IMR-90 (cell line): ENCODE measurements around the gene NTF3. TPM values are rescaled to one million over a fixed set of nuclear protein-coding genes. Genes with fewer than 3 reads are reported as not detected.
A peak's percentile ranks its signal among the peaks of the same experiment; 100 is the strongest.

ENCODE experiments used
- ATAC-seq: fragments of 200-7000 bp; cut with Tn5 transposase; 2 replicates; pipeline ENCODE4 v1.9.1; 2020; ENCODE audit warnings: low read depth, mild to moderate bottlenecking, moderate library complexity
- BruUV-seq: library from RNA; stranded (reverse); fragments of 400-500 nt; replicated peaks from 2 replicates; lab custom pipeline; 2021; lab: Mats Ljungman, UMichigan
- CTCF ChIA-PET: fragments of 300-600 bp; formaldehyde crosslinking; extraction: SDS; loops from one replicate; lab custom pipeline; 2021; ENCODE audit warnings: antibody characterized with exemption; lab: Yijun Ruan, JAX
- POLR2A ChIA-PET: fragments of 300-600 bp; sonication (Branson Sonifier 250); formaldehyde crosslinking; loops from one replicate; lab custom pipeline; 2022; ENCODE audit warnings: antibody characterized with exemption; ENCODE audit not compliant: unreplicated experiment; lab: Charles Lee
- DNase-seq: peaks from one replicate; pipeline ENCODE4 v3.0.0; 2013
- H2AFZ ChIP-seq: replicated peaks from 2 replicates; pipeline ENCODE3; 2013; ENCODE audit warnings: low read length, mild to moderate bottlenecking; ENCODE audit not compliant: poor library complexity
- H2AK5ac ChIP-seq: 2 replicates; pipeline ENCODE4 v1.6.1; 2013; ENCODE audit warnings: low read depth, low read length, inconsistent platforms
- H2AK9ac ChIP-seq: replicated peaks from 2 replicates; pipeline ENCODE3; 2013; ENCODE audit warnings: mild to moderate bottlenecking, low read depth, low read length, moderate library complexity; ENCODE audit not compliant: poor library complexity
- H2BK120ac ChIP-seq: 2 replicates; pipeline ENCODE4 v1.6.1; 2013; ENCODE audit warnings: low read depth, low read length, inconsistent platforms
- H2BK15ac ChIP-seq: 3 replicates; pipeline ENCODE4 v1.6.1; 2013; ENCODE audit warnings: low read depth, low read length, inconsistent platforms
- H2BK20ac ChIP-seq: 2 replicates; pipeline ENCODE4 v1.6.1; 2013; ENCODE audit warnings: low read depth, mild to moderate bottlenecking, inconsistent platforms, low read length, moderate library complexity
- H2BK5ac ChIP-seq: 2 replicates; pipeline ENCODE4 v1.6.1; 2013; ENCODE audit warnings: mild to moderate bottlenecking, low read depth, low read length, inconsistent platforms; ENCODE audit not compliant: poor library complexity, severe bottlenecking
- H3K14ac ChIP-seq: replicated peaks from 2 replicates; pipeline ENCODE4 v1.6.1; 2013; ENCODE audit warnings: low read depth, low read length, inconsistent platforms
- H3K18ac ChIP-seq: 2 replicates; pipeline ENCODE4 v1.6.1; 2013; ENCODE audit warnings: low read depth, low read length, control low read depth
- H3K23ac ChIP-seq: 2 replicates; pipeline ENCODE4 v1.6.1; 2013; ENCODE audit warnings: low read depth, low read length, inconsistent platforms
- H3K27ac ChIP-seq: 2 replicates; pipeline ENCODE4 v1.5.1; 2013; ENCODE audit warnings: mild to moderate bottlenecking, control low read depth, low read length; ENCODE audit not compliant: insufficient read depth
- H3K27me3 ChIP-seq: 2 replicates; pipeline ENCODE4 v1.6.1; 2013; ENCODE audit warnings: low read length; ENCODE audit not compliant: control insufficient read depth, insufficient read depth
- H3K36me3 ChIP-seq: 2 replicates; pipeline ENCODE4 v1.6.1; 2013; ENCODE audit warnings: low read length, mixed read lengths; ENCODE audit not compliant: control insufficient read depth, insufficient read depth
- H3K4ac ChIP-seq: 2 replicates; pipeline ENCODE4 v1.6.1; 2013; ENCODE audit warnings: low read depth, low read length, inconsistent platforms
- H3K4me1 ChIP-seq: 2 replicates; pipeline ENCODE4 v1.6.1; 2013; ENCODE audit warnings: low read length, mixed read lengths; ENCODE audit not compliant: control insufficient read depth, insufficient read depth
- H3K4me2 ChIP-seq: 2 replicates; pipeline ENCODE4 v1.6.1; 2013; ENCODE audit warnings: low read depth, mild to moderate bottlenecking, control low read depth, low read length, moderate library complexity
- H3K4me3 ChIP-seq: 2 replicates; pipeline ENCODE4 v1.5.1; 2013; ENCODE audit warnings: low read depth, mild to moderate bottlenecking, control low read depth, low read length, moderate library complexity; ENCODE audit not compliant: insufficient read depth
- H3K56ac ChIP-seq: 2 replicates; pipeline ENCODE4 v1.6.1; 2013; ENCODE audit warnings: low read length, inconsistent platforms; ENCODE audit not compliant: insufficient read depth; ENCODE audit errors: extremely low read depth
- H3K79me1 ChIP-seq, 2 experiments: 2 replicates each; pipeline ENCODE4 v1.6.1; 2013; ENCODE audit warnings: low read length in 2 of 2, inconsistent platforms in 1 of 2, low read depth in 1 of 2
- H3K9ac ChIP-seq: 2 replicates; pipeline ENCODE4 v1.6.1; 2013; ENCODE audit warnings: low read depth, low read length, control low read depth
- H3K9me1 ChIP-seq: 2 replicates; pipeline ENCODE4 v1.6.1; 2013; ENCODE audit warnings: low read length, inconsistent platforms; ENCODE audit not compliant: insufficient read depth
- H3K9me3 ChIP-seq: 2 replicates; pipeline ENCODE4 v1.6.1; 2013; ENCODE audit warnings: low read length; ENCODE audit not compliant: control insufficient read depth, insufficient read depth
- H4K20me1 ChIP-seq: 2 replicates; pipeline ENCODE4 v1.6.1; 2013; ENCODE audit warnings: low read length, inconsistent platforms; ENCODE audit not compliant: insufficient read depth
- H4K5ac ChIP-seq: 2 replicates; pipeline ENCODE4 v1.6.1; 2013; ENCODE audit warnings: mild to moderate bottlenecking, low read depth, low read length, control low read depth
- H4K8ac ChIP-seq, 2 experiments: 2 replicates each; pipeline ENCODE4 v1.6.1; 2013; ENCODE audit warnings: low read depth in 2 of 2, low read length in 2 of 2, control low read depth in 1 of 2, inconsistent platforms in 1 of 2
- H4K91ac ChIP-seq: 2 replicates; pipeline ENCODE4 v1.6.1; 2013; ENCODE audit warnings: low read depth, low read length, inconsistent platforms; ENCODE audit not compliant: insufficient read depth
- BHLHE40 ChIP-seq: fragments of 150-350 bp; IDR thresholded peaks from 2 replicates; pipeline ENCODE4 v1.6.1; 2016; ENCODE audit warnings: mild to moderate bottlenecking, low read depth, low read length
- CEBPB ChIP-seq: IDR thresholded peaks from 2 replicates; pipeline ENCODE4 v1.6.1; 2012; ENCODE audit warnings: low read depth, low read length, improper control_type of control experiment
- CHD1 ChIP-seq: IDR thresholded peaks from 2 replicates; pipeline ENCODE4 v1.6.1; 2012; ENCODE audit warnings: low read depth, low read length, improper control_type of control experiment
- CTCF ChIP-seq: conservative IDR thresholded peaks from 2 replicates; pipeline ENCODE4 v1.5.1; 2012; ENCODE audit warnings: mild to moderate bottlenecking, low read depth, low read length, improper control_type of control experiment
- MXI1 ChIP-seq: IDR thresholded peaks from 2 replicates; pipeline ENCODE4 v1.6.1; 2012; ENCODE audit warnings: low read depth, mild to moderate bottlenecking, low read length, moderate library complexity, borderline replicate concordance
- NFE2L2 ChIP-seq: fragments of 150-350 bp; IDR thresholded peaks from 2 replicates; pipeline ENCODE4 v1.6.1; 2016; ENCODE audit warnings: low read depth, mild to moderate bottlenecking, low read length
- POLR2A ChIP-seq: IDR thresholded peaks from 2 replicates; pipeline ENCODE4 v1.6.1; 2012; ENCODE audit warnings: mild to moderate bottlenecking, low read depth, low read length
- RAD21 ChIP-seq: IDR thresholded peaks from 2 replicates; pipeline ENCODE4 v1.6.1; 2012; ENCODE audit warnings: low read length, improper control_type of control experiment
- RFX5 ChIP-seq: IDR thresholded peaks from 2 replicates; pipeline ENCODE4 v1.8.0; 2012; ENCODE audit warnings: low read depth, mild to moderate bottlenecking, low read length, moderate library complexity
- SMC3 ChIP-seq: fragments of 150-350 bp; IDR thresholded peaks from 2 replicates; pipeline ENCODE4 v1.6.1; 2016; ENCODE audit warnings: low read depth, mild to moderate bottlenecking, antibody characterized with exemption, low read length, moderate library complexity
- WGBS, 2 experiments: methylation state at CpG; one replicate each; pipeline versions ENCODE4 v1.1.5 to v1.1.7; 2013; ENCODE audit warnings: missing lambda C conversion rate in 2 of 2; ENCODE audit not compliant: insufficient read length in 1 of 2; ENCODE audit errors: extremely low coverage in 2 of 2; 5-methylcytosine and 5-hydroxymethylcytosine counted together
- dilution Hi-C: fragments of 300-500 bp; cut with HindIII; formaldehyde crosslinking; loops from one replicate; pipeline ENCODE4 v1.14.3; 2018; ENCODE audit warnings: low sequenced_read_pairs; ENCODE audit not compliant: unreplicated experiment
- in situ Hi-C: fragments of 300-500 bp; cut with MboI; formaldehyde crosslinking; loops from 3 replicates; pipeline ENCODE4 v1.14.3; 2019; ENCODE audit warnings: low sequenced_read_pairs, inconsistent platforms, mixed read lengths
- intact Hi-C: fragments of 100-400 bp; cut with micrococcal nuclease; formaldehyde crosslinking; loops from 2 replicates; pipeline ENCODE4 v1.10.0; 2022
- polyA plus RNA-seq, 3 experiments: library from polyadenylated mRNA; depleted of rRNA; stranded (reverse); fragments of >200 nt; gene quantifications; 2 replicates each; pipeline ENCODE4 v1.2.3, GENCODE V29; 2012; ENCODE audit warnings: low replicate concordance in 1 of 3
- total RNA-seq: library from RNA; depleted of rRNA; stranded (reverse); fragments of >200 nt; gene quantifications from 2 replicates; pipeline ENCODE4 v1.2.3, GENCODE V29; 2012
- TF ChIP-seq, protein P1 (sequence below): fragments of 150-350 bp; IDR thresholded peaks from 2 replicates; pipeline ENCODE4 v1.6.1; 2017; ENCODE audit warnings: mild to moderate bottlenecking, antibody characterized with exemption, low read length, low read depth

NTF3 gene
- total and polyA plus RNA-seq, 2 of the 4 experiments (the other 2 are of a cell fraction): 12.2 to 32.4 TPM

- no peaks in the 10 kb centered on the region for H3K9me1 ChIP-seq
- H2BK5ac ChIP-seq: no peak overlapping the region
- H4K8ac ChIP-seq: peak overlapping the region in 1 of 2 experiments; percentile 76; a peak in 1 of 4 replicates
- no peaks in the 10 kb centered on the region for H3K36me3 ChIP-seq
- BruUV-seq: no TSS peak
- intact Hi-C loops: loop anchor here (1.0 to 5.0 kb wide), 9 partner anchors 83 to 612 kb away; no protein-coding TSS in a partner anchor
- dilution Hi-C loops: no loop called here
- peak overlapping the region; percentile 10; the same call in 1 of the 2 replicates for H3K18ac ChIP-seq
- H3K4me3 ChIP-seq: no peak overlapping the region; the same call in 1 of the 2 replicates
- peak overlapping the region; percentile 76 for H3K4me2 ChIP-seq
- H2BK20ac ChIP-seq: peak overlapping the region; percentile 64
- peaks cover 9% of the 10 kb centered on the region for H3K4me1 ChIP-seq
- peak overlapping the region; percentile 34; the same call in 1 of the 2 replicates for H4K91ac ChIP-seq
- peak overlapping the region; percentile 76 for H2BK120ac ChIP-seq
- DNase-seq (peak; percentile 75), ATAC-seq (peak; percentile 18; the same call in 1 of the 2 replicates)
- H3K23ac ChIP-seq: peak overlapping the region; percentile 51; the same call in 1 of the 2 replicates
- H3K14ac ChIP-seq: peak overlapping the region; percentile 78; the same call in 1 of the 2 replicates
- peak overlapping the region; percentile 59; the same call in 1 of the 3 replicates for H2BK15ac ChIP-seq
- H3K79me1 ChIP-seq: peaks cover 0 to 14% of the 10 kb centered on the region in 2 experiments; a peak in 1 of 4 replicates
- H3K27me3 ChIP-seq: no peaks in the 10 kb centered on the region
- peak overlapping the region; percentile 49 for H2AK9ac ChIP-seq
- H2AK5ac ChIP-seq: peak overlapping the region; percentile 80; the same call in 1 of the 2 replicates
- H3K56ac ChIP-seq: no peak overlapping the region
- peaks cover 4% of the 10 kb centered on the region for H4K20me1 ChIP-seq
- POLR2A ChIA-PET: interaction anchor here (0.6 kb wide), 1 partner anchor 342 kb away, joined by 6 read pairs; no protein-coding TSS in a partner anchor
- CTCF ChIA-PET: interaction anchor here (0.6 to 2.6 kb wide), 20 partner anchors 8 to 560 kb away, joined by 3 to 13 read pairs (median 4); no protein-coding TSS in a partner anchor
- no peak for TF ChIP-seq CEBPB
- TF ChIP-seq BHLHE40: no peak
- TF ChIP-seq CHD1: 0 out of 2 replicates have a peak, but pooled peaks have one; percentile 56
- peak; percentile 90 for TF ChIP-seq SMC3
- no peak for TF ChIP-seq RFX5
- TF ChIP-seq, protein P1, sequence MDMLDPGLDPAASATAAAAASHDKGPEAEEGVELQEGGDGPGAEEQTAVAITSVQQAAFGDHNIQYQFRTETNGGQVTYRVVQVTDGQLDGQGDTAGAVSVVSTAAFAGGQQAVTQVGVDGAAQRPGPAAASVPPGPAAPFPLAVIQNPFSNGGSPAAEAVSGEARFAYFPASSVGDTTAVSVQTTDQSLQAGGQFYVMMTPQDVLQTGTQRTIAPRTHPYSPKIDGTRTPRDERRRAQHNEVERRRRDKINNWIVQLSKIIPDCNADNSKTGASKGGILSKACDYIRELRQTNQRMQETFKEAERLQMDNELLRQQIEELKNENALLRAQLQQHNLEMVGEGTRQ: no peak
- TF ChIP-seq MXI1: no peak
- peak; percentile 93 for TF ChIP-seq RAD21
- TF ChIP-seq NFE2L2: no peak
- peak; percentile 89 for TF ChIP-seq CTCF
- 0 out of 2 replicates have a peak, but pooled peaks have one; percentile 35 for TF ChIP-seq POLR2A
- H3K9ac ChIP-seq: peak overlapping the region; percentile 36
- peak overlapping the region; percentile 23 for H4K5ac ChIP-seq
- H3K27ac ChIP-seq: no peak overlapping the region
- in situ Hi-C loops: loop anchor here (5.0 to 10.0 kb wide), 3 partner anchors 226 to 369 kb away; no protein-coding TSS in a partner anchor
- H2AFZ ChIP-seq: peak overlapping the region; percentile 86
- H3K4ac ChIP-seq: peak overlapping the region; percentile 60
- H3K9me3 ChIP-seq: no peaks in the 10 kb centered on the region
- WGBS, 2 experiments: no CpG with 5 or more reads among the region's 14 CpGs
These were observed 3.3 kb upstream of the NTF3 start for GRCh38 chr12:5428332-5429221.
